MM.1S (cell line): ENCODE measurements around the gene FAM117A.
"Not testable (repeated sequence)": the region's sequence is repeated elsewhere in the genome, so short reads cannot be mapped to it uniquely, and the experiment has no call there.

Experiments
- DNase-seq: peaks from one replicate; pipeline ENCODE4 v3.0.0-alpha.2; 2015
- H2AFZ ChIP-seq: fragments of 300-600 bp; sonication (generic); 2 replicates; pipeline ENCODE4 v1.6.0; 2016; ENCODE audit warnings: antibody characterized with exemption, low read length
- H3F3A ChIP-seq: fragments of 300-600 bp; sonication (generic); 2 replicates; pipeline ENCODE4 v1.6.1; 2016; ENCODE audit warnings: mild to moderate bottlenecking, antibody characterized with exemption, low read length, moderate library complexity, mixed read lengths; ENCODE audit not compliant: insufficient read depth
- H3K27ac ChIP-seq: fragments of 300-600 bp; sonication (generic); 2 replicates; pipeline ENCODE4 v1.5.1; 2016; ENCODE audit warnings: mild to moderate bottlenecking, low read length
- H3K27me3 ChIP-seq: fragments of 300-600 bp; sonication (generic); replicated peaks from 2 replicates; pipeline ENCODE4 v1.6.0; 2016; ENCODE audit warnings: low read length; ENCODE audit not compliant: insufficient read depth
- H3K36me3 ChIP-seq: fragments of 300-600 bp; sonication (generic); replicated peaks from 2 replicates; pipeline ENCODE4 v1.6.1; 2016; ENCODE audit warnings: mild to moderate bottlenecking, low read length, mixed read lengths; ENCODE audit not compliant: insufficient read depth
- H3K4me1 ChIP-seq: fragments of 300-600 bp; sonication (generic); 2 replicates; pipeline ENCODE4 v1.6.1; 2016; ENCODE audit warnings: low read length, mixed read lengths
- H3K4me2 ChIP-seq: fragments of 300-600 bp; sonication (generic); 2 replicates; pipeline ENCODE4 v1.6.0; 2016; ENCODE audit warnings: low read depth, low read length
- H3K4me3 ChIP-seq: fragments of 300-600 bp; sonication (generic); 2 replicates; pipeline ENCODE4 v1.5.1; 2016; ENCODE audit warnings: low read length, mixed read lengths
- H3K79me2 ChIP-seq: fragments of 300-600 bp; sonication (generic); 2 replicates; pipeline ENCODE4 v1.6.1; 2016; ENCODE audit warnings: mixed run types, low read length, mixed read lengths
- H3K9ac ChIP-seq: fragments of 300-600 bp; sonication (generic); 2 replicates; pipeline ENCODE4 v1.6.1; 2016; ENCODE audit warnings: low read length, mixed read lengths
- H3K9me2 ChIP-seq: fragments of 300-600 bp; sonication (generic); replicated peaks from 2 replicates; pipeline ENCODE4 v1.6.1; 2016; ENCODE audit warnings: mild to moderate bottlenecking, low read length, mixed read lengths; ENCODE audit not compliant: insufficient read depth
- H3K9me3 ChIP-seq: fragments of 300-600 bp; sonication (generic); replicated peaks from 2 replicates; pipeline ENCODE4 v1.6.1; 2016; ENCODE audit warnings: mild to moderate bottlenecking, low read length, mixed read lengths; ENCODE audit not compliant: insufficient read depth
- H4K20me1 ChIP-seq: fragments of 300-600 bp; sonication (generic); 2 replicates; pipeline ENCODE4 v1.6.1; 2016; ENCODE audit warnings: mild to moderate bottlenecking, low read length, moderate library complexity, mixed read lengths; ENCODE audit not compliant: insufficient read depth
- CTCF ChIP-seq: fragments of 300-600 bp; sonication (generic); IDR thresholded peaks from 2 replicates; pipeline ENCODE4 v1.5.1; 2016; ENCODE audit warnings: antibody characterized with exemption, low read length, mixed read lengths
- EZH2 ChIP-seq: fragments of 300-600 bp; sonication (generic); optimal IDR thresholded peaks from 2 replicates; pipeline ENCODE3; 2017; ENCODE audit warnings: low read depth, mild to moderate bottlenecking, antibody characterized with exemption, low read length, mixed read lengths
- EZH2phosphoT487 ChIP-seq: fragments of 300-600 bp; sonication (generic); IDR thresholded peaks from 2 replicates; pipeline ENCODE4 v1.6.1; 2018; ENCODE audit warnings: antibody characterized with exemption, low read length

The FAM117A gene

DNA sequence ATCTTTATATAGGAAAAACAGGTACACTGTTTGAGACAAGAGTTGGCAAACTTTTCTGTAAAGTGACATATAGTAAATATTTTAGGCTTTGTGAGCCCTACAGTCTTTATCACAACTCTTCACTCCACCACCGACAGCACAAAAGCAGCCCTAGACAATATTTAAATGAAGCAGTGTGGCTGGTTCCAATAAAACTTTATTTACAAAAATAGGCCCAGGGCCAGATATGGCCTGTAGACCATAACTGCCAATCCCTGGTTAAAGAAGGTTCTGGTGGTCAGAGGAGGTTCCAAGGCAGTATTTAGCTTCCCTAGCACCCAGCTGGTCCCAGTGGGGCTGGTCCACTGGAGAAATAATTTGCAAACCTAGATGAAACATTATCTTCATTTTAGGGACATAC is 3.6 kb downstream of the FAM117A start:
- Histone ChIP-seq H3K27me3 (no peaks in the 10 kb centered on the region), H2AFZ (no peak overlapping the region), H3K4me2 (peak overlapping the region; percentile 74), H3K9ac (no peak overlapping the region), H3K79me2 (peaks cover 77% of the 10 kb centered on the region), H3K9me3 (no peaks in the 10 kb centered on the region), H3K36me3 (no peaks in the 10 kb centered on the region), H3K4me3 (peak overlapping the region; percentile 72; the same call in 1 of the 2 replicates), H3K9me2 (no peaks in the 10 kb centered on the region), H3F3A (peaks cover 30% of the 10 kb centered on the region), H3K27ac (peak overlapping the region; percentile 48; the same call in 1 of the 2 replicates), H3K4me1 (peaks cover 55% of the 10 kb centered on the region), H4K20me1 (no peaks in the 10 kb centered on the region)
- TF ChIP-seq CTCF (no peak), EZH2 (no peak), EZH2phosphoT487 (no peak)
- DNase-seq, result no peak

- no peak overlapping the region for H3K27ac ChIP-seq
- no peak overlapping the region for H2AFZ ChIP-seq
- no peak overlapping the region for H3K9ac ChIP-seq
- no peak overlapping the region for H3K4me3 ChIP-seq
- H3F3A ChIP-seq, result peaks cover 30% of the 10 kb centered on the region
- H3K9me2 ChIP-seq, result no peaks in the 10 kb centered on the region
- H3K27me3 ChIP-seq, result no peaks in the 10 kb centered on the region
- TF ChIP-seq EZH2, result no peak
- no peak for TF ChIP-seq CTCF
- TF ChIP-seq EZH2phosphoT487, result no peak
- no peaks in the 10 kb centered on the region for H3K9me3 ChIP-seq
- H3K4me2 ChIP-seq, result no peak overlapping the region
- peaks cover 55% of the 10 kb centered on the region for H3K4me1 ChIP-seq
- DNase-seq, result no peak
- H4K20me1 ChIP-seq, result no peaks in the 10 kb centered on the region
- H3K79me2 ChIP-seq, result peaks cover 87% of the 10 kb centered on the region
- H3K36me3 ChIP-seq, result no peaks in the 10 kb centered on the region
These were observed 4.7 kb downstream of the FAM117A start for GRCh38 chr17:49759203-49759602.

DNA sequence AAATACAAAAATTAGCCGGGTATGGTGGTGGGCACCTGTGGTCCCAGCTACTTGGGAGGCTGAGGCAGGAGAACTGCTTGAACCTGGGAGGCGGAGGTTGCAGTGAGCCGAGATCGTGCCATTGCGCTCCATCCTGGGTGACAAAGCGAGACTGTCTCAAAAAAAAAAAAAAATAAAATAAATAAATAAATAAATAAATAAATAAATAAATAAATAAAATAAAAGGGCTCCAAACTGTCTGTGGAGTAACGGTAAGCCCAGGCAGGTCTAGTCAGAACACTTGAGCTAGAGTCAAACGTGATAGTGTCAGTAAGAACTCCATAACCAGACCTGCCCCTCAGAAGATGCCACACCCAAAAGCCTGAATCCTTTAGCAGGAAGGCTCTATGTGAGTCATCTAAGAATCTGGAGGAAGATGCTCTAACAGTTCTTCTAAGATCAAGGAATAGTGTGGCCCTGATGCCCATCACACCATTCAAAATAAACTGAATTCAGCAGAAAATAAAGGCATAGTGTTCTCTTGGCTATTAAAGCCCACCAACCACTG is 5.4 kb downstream of the FAM117A start:
- not testable (repeated sequence) for DNase-seq, H3K27me3 ChIP-seq, H3K27ac ChIP-seq, H3K9me3 ChIP-seq, H3K9me2 ChIP-seq, H2AFZ ChIP-seq, H3K4me3 ChIP-seq, H3K4me2 ChIP-seq, H4K20me1 ChIP-seq, H3K36me3 ChIP-seq, H3K9ac ChIP-seq
- peaks cover 92% of the 10 kb centered on the region for H3K79me2 ChIP-seq
- peaks cover 30% of the 10 kb centered on the region for H3F3A ChIP-seq
- H3K4me1 ChIP-seq, result peaks cover 55% of the 10 kb centered on the region

- Histone ChIP-seq H3K79me2 (peaks cover 92% of the 10 kb centered on the region), H3K27ac (no peak overlapping the region), H3F3A (peaks cover 20% of the 10 kb centered on the region), H3K4me1 (peaks cover 48% of the 10 kb centered on the region), H3K4me2 (no peak overlapping the region), H3K9me2 (no peaks in the 10 kb centered on the region), H3K36me3 (no peaks in the 10 kb centered on the region), H4K20me1 (no peaks in the 10 kb centered on the region), H3K4me3 (no peak overlapping the region), H3K27me3 (no peaks in the 10 kb centered on the region), H3K9ac (no peak overlapping the region), H3K9me3 (no peaks in the 10 kb centered on the region), H2AFZ (no peak overlapping the region)
- no peak for DNase-seq
- TF ChIP-seq CTCF (no peak), EZH2 (no peak), EZH2phosphoT487 (no peak)
These were observed 6.7 kb downstream of the FAM117A start for GRCh38 chr17:49757151-49757777.
